IMR-90 (cell line): Measurements from ENCODE around the gene OR51A4. TPM values are rescaled to one million over a fixed set of nuclear protein-coding genes. Genes with fewer than 3 reads are reported as not detected.

Experiments used
- ATAC-seq: fragments of 200-7000 bp; cut with Tn5 transposase; 2 replicates; pipeline ENCODE4 v1.9.1; 2020; ENCODE audit warnings: low read depth, mild to moderate bottlenecking, moderate library complexity
- Bru-seq: library from RNA; stranded (reverse); fragments of 400-500 nt; gene quantifications from one replicate; lab custom pipeline; 2021; lab: Mats Ljungman, UMichigan
- BruChase-seq, 2 experiments: library from RNA; stranded (reverse); fragments of 400-500 nt; gene quantifications; one replicate each; lab custom pipeline; 2021; lab: Mats Ljungman, UMichigan
- BruUV-seq: library from RNA; stranded (reverse); fragments of 400-500 nt; replicated peaks from 2 replicates; lab custom pipeline; 2021; lab: Mats Ljungman, UMichigan
- CTCF ChIA-PET: fragments of 300-600 bp; formaldehyde crosslinking; extraction: SDS; loops from one replicate; lab custom pipeline; 2021; ENCODE audit warnings: antibody characterized with exemption; lab: Yijun Ruan, JAX
- POLR2A ChIA-PET: fragments of 300-600 bp; sonication (Branson Sonifier 250); formaldehyde crosslinking; loops from one replicate; lab custom pipeline; 2022; ENCODE audit warnings: antibody characterized with exemption; ENCODE audit not compliant: unreplicated experiment; lab: Charles Lee
- DNase-seq: peaks from one replicate; pipeline ENCODE4 v3.0.0; 2013
- H2AFZ ChIP-seq: replicated peaks from 2 replicates; pipeline ENCODE3; 2013; ENCODE audit warnings: low read length, mild to moderate bottlenecking; ENCODE audit not compliant: poor library complexity
- H2AK5ac ChIP-seq: 2 replicates; pipeline ENCODE4 v1.6.1; 2013; ENCODE audit warnings: low read depth, low read length, inconsistent platforms
- H2AK9ac ChIP-seq: replicated peaks from 2 replicates; pipeline ENCODE3; 2013; ENCODE audit warnings: mild to moderate bottlenecking, low read depth, low read length, moderate library complexity; ENCODE audit not compliant: poor library complexity
- H2BK120ac ChIP-seq: 2 replicates; pipeline ENCODE4 v1.6.1; 2013; ENCODE audit warnings: low read depth, low read length, inconsistent platforms
- H2BK15ac ChIP-seq: 3 replicates; pipeline ENCODE4 v1.6.1; 2013; ENCODE audit warnings: low read depth, low read length, inconsistent platforms
- H2BK20ac ChIP-seq: 2 replicates; pipeline ENCODE4 v1.6.1; 2013; ENCODE audit warnings: low read depth, mild to moderate bottlenecking, inconsistent platforms, low read length, moderate library complexity
- H2BK5ac ChIP-seq: 2 replicates; pipeline ENCODE4 v1.6.1; 2013; ENCODE audit warnings: mild to moderate bottlenecking, low read depth, low read length, inconsistent platforms; ENCODE audit not compliant: poor library complexity, severe bottlenecking
- H3K14ac ChIP-seq: replicated peaks from 2 replicates; pipeline ENCODE4 v1.6.1; 2013; ENCODE audit warnings: low read depth, low read length, inconsistent platforms
- H3K18ac ChIP-seq: 2 replicates; pipeline ENCODE4 v1.6.1; 2013; ENCODE audit warnings: low read depth, low read length, control low read depth
- H3K23ac ChIP-seq: 2 replicates; pipeline ENCODE4 v1.6.1; 2013; ENCODE audit warnings: low read depth, low read length, inconsistent platforms
- H3K27ac ChIP-seq: 2 replicates; pipeline ENCODE4 v1.5.1; 2013; ENCODE audit warnings: mild to moderate bottlenecking, control low read depth, low read length; ENCODE audit not compliant: insufficient read depth
- H3K27me3 ChIP-seq: 2 replicates; pipeline ENCODE4 v1.6.1; 2013; ENCODE audit warnings: low read length; ENCODE audit not compliant: control insufficient read depth, insufficient read depth
- H3K36me3 ChIP-seq: 2 replicates; pipeline ENCODE4 v1.6.1; 2013; ENCODE audit warnings: low read length, mixed read lengths; ENCODE audit not compliant: control insufficient read depth, insufficient read depth
- H3K4ac ChIP-seq: 2 replicates; pipeline ENCODE4 v1.6.1; 2013; ENCODE audit warnings: low read depth, low read length, inconsistent platforms
- H3K4me1 ChIP-seq: 2 replicates; pipeline ENCODE4 v1.6.1; 2013; ENCODE audit warnings: low read length, mixed read lengths; ENCODE audit not compliant: control insufficient read depth, insufficient read depth
- H3K4me2 ChIP-seq: 2 replicates; pipeline ENCODE4 v1.6.1; 2013; ENCODE audit warnings: low read depth, mild to moderate bottlenecking, control low read depth, low read length, moderate library complexity
- H3K4me3 ChIP-seq: 2 replicates; pipeline ENCODE4 v1.5.1; 2013; ENCODE audit warnings: low read depth, mild to moderate bottlenecking, control low read depth, low read length, moderate library complexity; ENCODE audit not compliant: insufficient read depth
- H3K56ac ChIP-seq: 2 replicates; pipeline ENCODE4 v1.6.1; 2013; ENCODE audit warnings: low read length, inconsistent platforms; ENCODE audit not compliant: insufficient read depth; ENCODE audit errors: extremely low read depth
- H3K79me1 ChIP-seq, 2 experiments: 2 replicates each; pipeline ENCODE4 v1.6.1; 2013; ENCODE audit warnings: low read length in 2 of 2, inconsistent platforms in 1 of 2, low read depth in 1 of 2
- H3K9ac ChIP-seq: 2 replicates; pipeline ENCODE4 v1.6.1; 2013; ENCODE audit warnings: low read depth, low read length, control low read depth
- H3K9me1 ChIP-seq: 2 replicates; pipeline ENCODE4 v1.6.1; 2013; ENCODE audit warnings: low read length, inconsistent platforms; ENCODE audit not compliant: insufficient read depth
- H3K9me3 ChIP-seq: 2 replicates; pipeline ENCODE4 v1.6.1; 2013; ENCODE audit warnings: low read length; ENCODE audit not compliant: control insufficient read depth, insufficient read depth
- H4K20me1 ChIP-seq: 2 replicates; pipeline ENCODE4 v1.6.1; 2013; ENCODE audit warnings: low read length, inconsistent platforms; ENCODE audit not compliant: insufficient read depth
- H4K5ac ChIP-seq: 2 replicates; pipeline ENCODE4 v1.6.1; 2013; ENCODE audit warnings: mild to moderate bottlenecking, low read depth, low read length, control low read depth
- H4K8ac ChIP-seq, 2 experiments: 2 replicates each; pipeline ENCODE4 v1.6.1; 2013; ENCODE audit warnings: low read depth in 2 of 2, low read length in 2 of 2, control low read depth in 1 of 2, inconsistent platforms in 1 of 2
- H4K91ac ChIP-seq: 2 replicates; pipeline ENCODE4 v1.6.1; 2013; ENCODE audit warnings: low read depth, low read length, inconsistent platforms; ENCODE audit not compliant: insufficient read depth
- CEBPB ChIP-seq: IDR thresholded peaks from 2 replicates; pipeline ENCODE4 v1.6.1; 2012; ENCODE audit warnings: low read depth, low read length, improper control_type of control experiment
- CHD1 ChIP-seq: IDR thresholded peaks from 2 replicates; pipeline ENCODE4 v1.6.1; 2012; ENCODE audit warnings: low read depth, low read length, improper control_type of control experiment
- CTCF ChIP-seq: conservative IDR thresholded peaks from 2 replicates; pipeline ENCODE4 v1.5.1; 2012; ENCODE audit warnings: mild to moderate bottlenecking, low read depth, low read length, improper control_type of control experiment
- MAFK ChIP-seq: IDR thresholded peaks from 2 replicates; pipeline ENCODE4 v1.6.1; 2012; ENCODE audit warnings: low read depth, low read length, improper control_type of control experiment
- MAZ ChIP-seq: IDR thresholded peaks from 2 replicates; pipeline ENCODE4 v1.6.1; 2012; ENCODE audit warnings: low read depth, mild to moderate bottlenecking, low read length, improper control_type of control experiment, moderate library complexity, borderline replicate concordance
- MXI1 ChIP-seq: IDR thresholded peaks from 2 replicates; pipeline ENCODE4 v1.6.1; 2012; ENCODE audit warnings: low read depth, mild to moderate bottlenecking, low read length, moderate library complexity, borderline replicate concordance
- NFE2L2 ChIP-seq: fragments of 150-350 bp; IDR thresholded peaks from 2 replicates; pipeline ENCODE4 v1.6.1; 2016; ENCODE audit warnings: low read depth, mild to moderate bottlenecking, low read length
- POLR2A ChIP-seq: IDR thresholded peaks from 2 replicates; pipeline ENCODE4 v1.6.1; 2012; ENCODE audit warnings: mild to moderate bottlenecking, low read depth, low read length
- RAD21 ChIP-seq: IDR thresholded peaks from 2 replicates; pipeline ENCODE4 v1.6.1; 2012; ENCODE audit warnings: low read length, improper control_type of control experiment
- RCOR1 ChIP-seq: IDR thresholded peaks from 2 replicates; pipeline ENCODE4 v1.6.1; 2012; ENCODE audit warnings: mild to moderate bottlenecking, low read length, improper control_type of control experiment; ENCODE audit not compliant: insufficient replicate concordance
- RFX5 ChIP-seq: IDR thresholded peaks from 2 replicates; pipeline ENCODE4 v1.8.0; 2012; ENCODE audit warnings: low read depth, mild to moderate bottlenecking, low read length, moderate library complexity
- SMC3 ChIP-seq: fragments of 150-350 bp; IDR thresholded peaks from 2 replicates; pipeline ENCODE4 v1.6.1; 2016; ENCODE audit warnings: low read depth, mild to moderate bottlenecking, antibody characterized with exemption, low read length, moderate library complexity
- USF2 ChIP-seq: fragments of 150-350 bp; IDR thresholded peaks from 2 replicates; pipeline ENCODE4 v1.6.1; 2017; ENCODE audit warnings: mild to moderate bottlenecking, antibody characterized with exemption, low read length, low read depth
- dilution Hi-C: fragments of 300-500 bp; cut with HindIII; formaldehyde crosslinking; loops from one replicate; pipeline ENCODE4 v1.14.3; 2018; ENCODE audit warnings: low sequenced_read_pairs; ENCODE audit not compliant: unreplicated experiment
- in situ Hi-C: fragments of 300-500 bp; cut with MboI; formaldehyde crosslinking; loops from 3 replicates; pipeline ENCODE4 v1.14.3; 2019; ENCODE audit warnings: low sequenced_read_pairs, inconsistent platforms, mixed read lengths
- intact Hi-C: fragments of 100-400 bp; cut with micrococcal nuclease; formaldehyde crosslinking; loops from 2 replicates; pipeline ENCODE4 v1.10.0; 2022
- long read RNA-seq: library from polyadenylated mRNA; unstranded; transcript quantifications from one replicate; pipeline ENCODE4 v2.0.0, GENCODE V29; 2021; ENCODE audit not compliant: unreplicated experiment
- polyA plus RNA-seq, 3 experiments: library from polyadenylated mRNA; depleted of rRNA; stranded (reverse); fragments of >200 nt; gene quantifications; 2 replicates each; pipeline ENCODE4 v1.2.3, GENCODE V29; 2012; ENCODE audit warnings: low replicate concordance in 1 of 3
- total RNA-seq: library from RNA; depleted of rRNA; stranded (reverse); fragments of >200 nt; gene quantifications from 2 replicates; pipeline ENCODE4 v1.2.3, GENCODE V29; 2012; rRNA removed
- TF ChIP-seq, protein P1 (sequence below): fragments of 150-350 bp; IDR thresholded peaks from 2 replicates; pipeline ENCODE4 v1.6.1; 2016; ENCODE audit warnings: low read depth, mild to moderate bottlenecking, low read length, moderate library complexity, borderline replicate concordance

Gene OR51A4, protein sequence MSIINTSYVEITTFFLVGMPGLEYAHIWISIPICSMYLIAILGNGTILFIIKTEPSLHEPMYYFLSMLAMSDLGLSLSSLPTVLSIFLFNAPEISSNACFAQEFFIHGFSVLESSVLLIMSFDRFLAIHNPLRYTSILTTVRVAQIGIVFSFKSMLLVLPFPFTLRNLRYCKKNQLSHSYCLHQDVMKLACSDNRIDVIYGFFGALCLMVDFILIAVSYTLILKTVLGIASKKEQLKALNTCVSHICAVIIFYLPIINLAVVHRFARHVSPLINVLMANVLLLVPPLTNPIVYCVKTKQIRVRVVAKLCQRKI
- total RNA-seq = not detected in 2 replicates
- not detected in 2 replicates for polyA plus RNA-seq (2012; rRNA removed)
- not detected in 2 replicates for polyA plus RNA-seq (2012; cell fraction: cytosol; rRNA removed)
- not detected in 2 replicates for polyA plus RNA-seq (2012; cell fraction: nucleus; rRNA removed; ENCODE audit: low replicate concordance)
- not detected for Bru-seq, nascent RNA
- not detected for BruChase-seq, experiment 1, labeled RNA remaining after a 6-hour chase
- BruChase-seq, experiment 2, labeled RNA remaining after a 2-hour chase = not detected
- long read RNA-seq = 0 reads

DNA sequence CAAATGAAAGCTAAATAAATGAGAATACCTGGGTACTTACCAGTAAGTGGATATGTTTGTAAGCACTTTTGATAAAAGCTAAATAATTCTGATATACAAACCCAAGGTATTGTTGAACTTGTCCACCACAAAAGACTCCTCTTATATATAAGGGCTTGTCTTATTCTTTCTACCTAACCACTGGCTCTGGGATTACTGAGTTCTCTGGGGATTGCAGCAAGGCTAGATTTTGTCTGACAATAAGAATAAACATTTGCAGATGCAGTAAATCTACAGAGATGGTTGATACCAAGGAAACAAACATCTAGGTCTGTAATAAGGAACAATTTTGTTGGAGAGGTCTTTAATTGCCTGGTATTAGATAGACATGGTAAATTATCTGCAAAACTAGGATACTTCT lies at the start of gene OR51A4:
TSS of gene OR51A4 (minus strand) at position 101 of the 400 bp plus-strand sequence. CDS start 505 bp downstream, outside the sequence.
- no peak within 1 kb of the TSS for H3K18ac ChIP-seq
- DNase-seq (no peak), ATAC-seq (no peak)
- H4K20me1 ChIP-seq = no peaks in the 10 kb centered on the region
- TF ChIP-seq POLR2A = no peak
- TF ChIP-seq MAZ = no peak
- TF ChIP-seq RFX5 = no peak
- TF ChIP-seq, protein P1, sequence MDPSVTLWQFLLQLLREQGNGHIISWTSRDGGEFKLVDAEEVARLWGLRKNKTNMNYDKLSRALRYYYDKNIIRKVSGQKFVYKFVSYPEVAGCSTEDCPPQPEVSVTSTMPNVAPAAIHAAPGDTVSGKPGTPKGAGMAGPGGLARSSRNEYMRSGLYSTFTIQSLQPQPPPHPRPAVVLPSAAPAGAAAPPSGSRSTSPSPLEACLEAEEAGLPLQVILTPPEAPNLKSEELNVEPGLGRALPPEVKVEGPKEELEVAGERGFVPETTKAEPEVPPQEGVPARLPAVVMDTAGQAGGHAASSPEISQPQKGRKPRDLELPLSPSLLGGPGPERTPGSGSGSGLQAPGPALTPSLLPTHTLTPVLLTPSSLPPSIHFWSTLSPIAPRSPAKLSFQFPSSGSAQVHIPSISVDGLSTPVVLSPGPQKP = no peak
- no peak for TF ChIP-seq MXI1
- TF ChIP-seq CEBPB = no peak
- TF ChIP-seq RAD21 = no peak
- no peak for TF ChIP-seq RCOR1
- no peak for TF ChIP-seq NFE2L2
- TF ChIP-seq CHD1 = no peak
- TF ChIP-seq USF2 = no peak
- no peak for TF ChIP-seq MAFK
- TF ChIP-seq SMC3 = no peak
- TF ChIP-seq CTCF = no peak
- intact Hi-C loops = no loop called here
- no peaks in the 10 kb centered on the region for H3K36me3 ChIP-seq
- no peak within 1 kb of the TSS for H4K91ac ChIP-seq
- no peak within 1 kb of the TSS for H3K23ac ChIP-seq
- in situ Hi-C loops = no loop called here
- ChIA-PET POLR2A (no interaction called here), CTCF (no interaction called here)
- no peak within 1 kb of the TSS for H3K56ac ChIP-seq
- no peak within 1 kb of the TSS for H4K5ac ChIP-seq
- H4K8ac ChIP-seq = no peak within 1 kb of the TSS
- no peak within 1 kb of the TSS for H3K27ac ChIP-seq
- no peak within 1 kb of the TSS for H3K4me3 ChIP-seq
- H2BK20ac ChIP-seq = no peak within 1 kb of the TSS
- H2AK9ac ChIP-seq = no peak within 1 kb of the TSS
- H3K4me1 ChIP-seq = no peaks in the 10 kb centered on the region
- H3K14ac ChIP-seq = no peak within 1 kb of the TSS
- H2AFZ ChIP-seq = no peak within 1 kb of the TSS
- H3K4ac ChIP-seq = no peak within 1 kb of the TSS
- no peaks in the 10 kb centered on the region for H3K27me3 ChIP-seq
- H3K9me1 ChIP-seq = no peaks in the 10 kb centered on the region
- H2BK5ac ChIP-seq = no peak within 1 kb of the TSS
- no peak within 1 kb of the TSS for H2AK5ac ChIP-seq
- no peaks in the 10 kb centered on the region for H3K9me3 ChIP-seq
- H2BK120ac ChIP-seq = no peak within 1 kb of the TSS
- H3K4me2 ChIP-seq = no peak within 1 kb of the TSS
- no TSS peak for BruUV-seq
- H3K79me1 ChIP-seq = no peaks in the 10 kb centered on the region
- no peak within 1 kb of the TSS for H3K9ac ChIP-seq
- dilution Hi-C loops = no loop called here
- H2BK15ac ChIP-seq = no peak within 1 kb of the TSS
